Lung (tissue), 12 donors: Measurements from ENCODE around the gene NPAS3. TPM values are rescaled to one million over a fixed set of nuclear protein-coding genes. Genes with fewer than 3 reads are reported as not detected.

ENCODE experiments used
- ATAC-seq: fragments of 200-7000 bp; cut with Tn5 transposase; one replicate; pipeline ENCODE4 v1.9.1; 2020; ENCODE audit warnings: moderate number of reproducible peaks; ENCODE audit not compliant: insufficient read depth, low FRiP score
- DNase-seq, 3 donors: peaks; one replicate each; pipeline ENCODE4 v3.0.0-alpha.2; 2013 to 2017
- H3K27ac ChIP-seq, 2 donors: one replicate each; pipeline ENCODE4 v1.5.1; 2013; ENCODE audit warnings: mild to moderate bottlenecking in 2 of 2, moderate library complexity in 2 of 2, control low read depth in 1 of 2, inconsistent platforms in 1 of 2, low read depth in 1 of 2, low read length in 1 of 2
- H3K27me3 ChIP-seq, 3 donors: one replicate each; pipeline ENCODE4 v1.5.1; 2013; ENCODE audit warnings: low read length in 2 of 3; ENCODE audit not compliant: control insufficient read depth in 3 of 3, insufficient read depth in 3 of 3
- H3K36me3 ChIP-seq, 4 donors: one replicate each; pipeline ENCODE4 v1.5.1; 2013; ENCODE audit warnings: low read length in 4 of 4, mild to moderate bottlenecking in 1 of 4, moderate library complexity in 1 of 4; ENCODE audit not compliant: control insufficient read depth in 4 of 4, insufficient read depth in 4 of 4
- H3K4me1 ChIP-seq, 5 donors: one replicate each; pipeline ENCODE4 v1.5.1; 2013; ENCODE audit warnings: low read length in 5 of 5, mild to moderate bottlenecking in 2 of 5, moderate library complexity in 1 of 5; ENCODE audit not compliant: control insufficient read depth in 5 of 5, insufficient read depth in 5 of 5
- H3K4me3 ChIP-seq: one replicate; pipeline ENCODE4 v1.5.1; 2013; ENCODE audit warnings: mild to moderate bottlenecking, control low read depth, moderate library complexity
- H3K9ac ChIP-seq, 2 donors: one replicate each; pipeline ENCODE4 v1.5.1; 2013; ENCODE audit warnings: low read length in 2 of 2, control low read depth in 1 of 2; ENCODE audit not compliant: insufficient read depth in 1 of 2
- H3K9me3 ChIP-seq, 4 donors: one replicate each; pipeline ENCODE4 v1.5.1; 2013; ENCODE audit warnings: low read length in 3 of 4, mild to moderate bottlenecking in 1 of 4, moderate library complexity in 1 of 4; ENCODE audit not compliant: control insufficient read depth in 4 of 4, insufficient read depth in 3 of 4
- CTCF ChIP-seq: IDR thresholded peaks from 2 replicates; pipeline ENCODE4 v1.5.1; 2012; ENCODE audit warnings: mild to moderate bottlenecking; ENCODE audit errors: control extremely low read depth, extremely low read depth
- WGBS, 2 donors: extraction: QIAGEN DNeasy Blood & Tissue Kit; methylation state at CpG; one replicate each; pipeline ENCODE4 v1.1.7; 2013; 5-methylcytosine and 5-hydroxymethylcytosine counted together
- polyA plus RNA-seq, 2 donors: library from polyadenylated mRNA; stranded (reverse); fragments of 200-250 nt; gene quantifications; one replicate each; pipeline ENCODE4 v1.2.1, GENCODE V29; 2013
- total RNA-seq, 2 donors: library from RNA; depleted of rRNA in 1 of 2; stranded (reverse); fragments of >200 nt in 1 of 2; gene quantifications; one replicate each; pipeline ENCODE4 v1.2.1, GENCODE V29; 2014 to 2021
- donor health status: control.
- donor health status: control.
- donor health status: Bipolar disorder and iron deficiency.
- donor health status: healthy.
- donor health status: DM: yes; HTN: yes; CAD: no.

NPAS3 gene
- total and polyA plus RNA-seq, 4 donors: 0.13 to 0.48 (median 0.33) TPM

DNA sequence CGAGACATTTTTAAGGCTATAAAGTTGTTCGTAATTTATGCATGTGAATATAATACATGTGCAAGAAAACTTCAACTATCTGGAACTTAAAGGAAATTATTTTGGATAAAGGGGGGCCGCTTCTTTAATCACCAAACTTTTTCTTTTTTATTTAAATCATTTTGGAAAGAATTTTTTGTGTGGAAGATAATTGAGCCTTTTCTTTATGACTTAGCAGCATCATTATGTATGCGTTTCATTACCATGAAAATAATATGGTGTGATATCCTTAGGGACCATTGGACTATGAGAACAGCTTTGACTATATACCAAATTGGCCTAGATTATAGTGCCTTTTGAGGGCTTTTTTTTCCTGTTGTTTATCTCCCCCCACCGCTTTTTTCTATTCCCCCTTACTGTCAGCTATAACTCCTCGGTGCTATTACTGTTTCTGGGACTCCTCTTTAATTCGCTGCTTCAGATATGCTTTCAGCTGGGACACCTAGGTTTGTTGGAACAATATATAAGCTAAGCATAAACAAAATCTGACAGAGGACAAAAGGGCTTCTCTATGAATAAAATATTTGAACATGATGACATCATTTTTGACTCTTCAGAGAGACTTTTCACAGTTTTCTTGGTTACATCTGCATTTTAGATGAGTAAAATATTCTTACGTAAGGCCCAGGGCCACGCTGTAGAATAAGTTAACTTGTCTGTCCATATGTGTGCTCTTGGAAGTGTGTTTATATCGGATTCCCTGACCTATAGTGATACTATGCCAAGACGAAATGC lies 392.7 kb downstream of the NPAS3 start:
- Histone ChIP-seq H3K4me3 (no peak overlapping the region), H3K9me3 (peaks cover 0 to 4% (median 2%) of the 10 kb centered on the region in 4 donors), H3K36me3 (no peaks in the 10 kb centered on the region), H3K4me1 (no peaks in the 10 kb centered on the region), H3K9ac (no peak overlapping the region), H3K27ac (peak overlapping the region in 1 of 2 donors; percentile 2), H3K27me3 (peaks cover 0 to 2% (median 0%) of the 10 kb centered on the region in 3 donors)
- TF ChIP-seq CTCF: no peak
- WGBS, 2 donors: 89 to 93% methylated on average over 11 of the region's 11 CpGs
- no peak for DNase-seq
- no peak for ATAC-seq

DNA sequence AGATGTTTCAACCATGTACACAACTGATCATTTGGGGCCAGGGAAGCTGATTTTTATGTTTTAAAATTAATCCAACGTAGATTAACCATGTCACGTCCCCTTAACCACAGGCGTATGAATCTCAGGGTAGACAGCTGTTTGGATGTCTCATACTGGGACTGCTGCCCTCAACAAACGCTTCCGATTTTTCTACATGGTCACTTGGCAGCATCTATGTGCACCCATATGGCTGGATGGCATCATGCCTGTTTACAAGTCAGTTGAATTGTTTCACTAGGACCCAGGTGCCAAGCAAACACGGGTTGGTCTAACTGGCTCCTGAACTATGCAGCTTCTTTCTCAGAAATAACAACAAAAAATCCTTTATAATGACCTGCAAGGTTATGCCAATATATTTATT lies 393.8 kb downstream of the NPAS3 start:
- Histone ChIP-seq H3K4me1 (no peaks in the 10 kb centered on the region), H3K4me3 (no peak overlapping the region), H3K27ac (no peak overlapping the region), H3K9me3 (peaks cover 0 to 5% (median 3%) of the 10 kb centered on the region in 4 donors), H3K27me3 (no peaks in the 10 kb centered on the region), H3K9ac (no peak overlapping the region), H3K36me3 (no peaks in the 10 kb centered on the region)
- ATAC-seq (no peak), DNase-seq (no peak)
- 71 to 78% methylated on average over 6 of the region's 6 CpGs for WGBS, 2 donors
- no peak for TF ChIP-seq CTCF

- no peak for DNase-seq
- Histone ChIP-seq H3K27ac (no peak overlapping the region), H3K36me3 (no peaks in the 10 kb centered on the region), H3K9me3 (peaks cover 0 to 8% (median 3%) of the 10 kb centered on the region in 4 donors), H3K27me3 (no peaks in the 10 kb centered on the region), H3K9ac (no peak overlapping the region), H3K4me1 (no peaks in the 10 kb centered on the region), H3K4me3 (no peak overlapping the region)
- ATAC-seq: no peak
- 77 to 84% methylated on average over 4 of the region's 4 CpGs for WGBS, 2 donors
- no peak for TF ChIP-seq CTCF
Measured at GRCh38 chr14:33335366-33335765, 396.7 kb downstream of the NPAS3 start.
